Activated naive CD8-positive, alpha-beta T cell (primary cell): ENCODE results near the gene TOLLIP.
A peak's percentile ranks its signal among the peaks of the same experiment; 100 is the strongest.
"Not testable (repeated sequence)": the region's sequence is repeated elsewhere in the genome, so short reads cannot be mapped to it uniquely, and the experiment has no call there.

ENCODE experiments used
- H3K27ac Mint-ChIP-seq: one replicate; pipeline ENCODE4 v1.8.0; 2021; ENCODE audit warnings: mixed read lengths
- H3K27me3 Mint-ChIP-seq: one replicate; pipeline ENCODE4 v1.8.0; 2021; ENCODE audit warnings: mixed read lengths
- H3K36me3 Mint-ChIP-seq: one replicate; pipeline ENCODE4 v1.8.0; 2021; ENCODE audit warnings: mixed read lengths
- H3K4me1 Mint-ChIP-seq: one replicate; pipeline ENCODE4 v1.8.0; 2021; ENCODE audit warnings: low read depth, mixed read lengths
- H3K4me3 Mint-ChIP-seq: one replicate; pipeline ENCODE4 v1.8.0; 2021; ENCODE audit warnings: mild to moderate bottlenecking, mixed read lengths
- H3K9me3 Mint-ChIP-seq: one replicate; pipeline ENCODE4 v1.8.0; 2021; ENCODE audit warnings: low read depth, mixed read lengths

The TOLLIP gene

DNA sequence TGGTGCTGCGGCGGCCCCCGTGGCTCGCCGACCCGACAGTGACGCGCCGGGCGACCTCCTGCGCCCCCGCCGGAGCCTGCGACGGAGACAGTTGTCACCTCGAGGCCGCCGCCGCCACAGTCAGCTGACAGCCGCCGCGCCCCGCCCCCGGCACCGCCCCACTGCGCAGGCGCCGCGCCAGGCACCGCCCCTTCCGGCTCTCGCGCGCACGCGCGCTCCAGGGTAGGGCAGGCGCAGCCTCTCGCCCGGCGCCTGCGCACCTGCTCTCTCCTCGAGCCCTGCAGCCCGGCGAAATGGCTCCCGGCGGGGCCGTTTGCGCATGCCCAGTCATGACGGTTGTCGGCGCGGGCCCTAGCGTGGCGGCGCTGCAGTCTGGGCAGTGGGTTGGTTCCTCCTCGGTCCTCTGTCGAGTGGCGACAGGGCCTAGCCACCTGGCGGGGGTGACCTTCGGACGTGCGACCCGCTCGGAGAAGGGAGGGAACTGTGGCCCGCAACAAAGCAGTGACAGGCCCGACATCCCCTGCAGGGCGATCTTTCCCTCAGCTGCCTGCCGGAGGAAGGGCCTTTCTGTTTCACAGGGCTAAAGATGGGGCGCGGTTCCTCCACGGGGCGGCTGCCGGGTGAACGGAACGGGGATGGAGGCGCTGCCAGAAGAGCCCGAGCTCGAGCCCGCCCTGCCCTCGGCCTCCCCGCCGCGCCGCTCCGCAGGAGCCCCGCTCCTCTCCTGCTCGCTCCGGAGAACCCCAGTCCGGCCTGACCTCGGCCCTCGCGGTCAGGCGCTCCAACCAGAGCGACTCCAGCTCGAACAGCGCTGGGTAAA, at the start of gene TOLLIP:
Gene TOLLIP (minus strand): TSS at position 135 of the 820 bp plus-strand sequence. CDS start 134 bp downstream, at position 1.
- H3K27me3 Mint-ChIP-seq, result no peaks in the 10 kb centered on the region
- peaks cover 43% of the 10 kb centered on the region for H3K4me1 Mint-ChIP-seq

GRCh38 chr11:1358931-1359330, 49.5 kb upstream of the TOLLIP start:
- H3K27me3 Mint-ChIP-seq, H3K4me3 Mint-ChIP-seq, H3K36me3 Mint-ChIP-seq, H3K27ac Mint-ChIP-seq, H3K9me3 Mint-ChIP-seq, H3K4me1 Mint-ChIP-seq: not testable (repeated sequence)

More for the DNA sequence above, at the start of gene TOLLIP:
- H3K27ac Mint-ChIP-seq, result peak within 1 kb of the TSS; percentile 98
- peaks cover 7% of the 10 kb centered on the region for H3K36me3 Mint-ChIP-seq
- H3K9me3 Mint-ChIP-seq, result peaks cover 4% of the 10 kb centered on the region
- peak within 1 kb of the TSS; percentile 92 for H3K4me3 Mint-ChIP-seq

- H3K4me1 Mint-ChIP-seq, result no peaks in the 10 kb centered on the region
- no peak overlapping the region for H3K4me3 Mint-ChIP-seq
- no peaks in the 10 kb centered on the region for H3K36me3 Mint-ChIP-seq
Observed at GRCh38 chr11:1358286-1358685, 48.9 kb upstream of the TOLLIP start.

GRCh38 chr11:1356478-1356960, 47.1 kb upstream of the TOLLIP start:
- no peaks in the 10 kb centered on the region for H3K4me1 Mint-ChIP-seq
- H3K4me3 Mint-ChIP-seq, result no peak overlapping the region
- H3K27ac Mint-ChIP-seq, result no peak overlapping the region
- H3K27me3 Mint-ChIP-seq, result peaks cover 3% of the 10 kb centered on the region
- H3K9me3 Mint-ChIP-seq, result no peaks in the 10 kb centered on the region
- H3K36me3 Mint-ChIP-seq, result no peaks in the 10 kb centered on the region

More at GRCh38 chr11:1358286-1358685, 48.9 kb upstream of the TOLLIP start:
- Mint-ChIP-seq H3K27me3 (peaks cover 3% of the 10 kb centered on the region), H3K9me3 (no peaks in the 10 kb centered on the region), H3K27ac (no peak overlapping the region)

GRCh38 chr11:1356007-1356435, 46.6 kb upstream of the TOLLIP start:
- Mint-ChIP-seq H3K36me3 (no peaks in the 10 kb centered on the region), H3K9me3 (no peaks in the 10 kb centered on the region), H3K27me3 (peaks cover 3% of the 10 kb centered on the region), H3K4me3 (no peak overlapping the region), H3K4me1 (no peaks in the 10 kb centered on the region), H3K27ac (no peak overlapping the region)

DNA sequence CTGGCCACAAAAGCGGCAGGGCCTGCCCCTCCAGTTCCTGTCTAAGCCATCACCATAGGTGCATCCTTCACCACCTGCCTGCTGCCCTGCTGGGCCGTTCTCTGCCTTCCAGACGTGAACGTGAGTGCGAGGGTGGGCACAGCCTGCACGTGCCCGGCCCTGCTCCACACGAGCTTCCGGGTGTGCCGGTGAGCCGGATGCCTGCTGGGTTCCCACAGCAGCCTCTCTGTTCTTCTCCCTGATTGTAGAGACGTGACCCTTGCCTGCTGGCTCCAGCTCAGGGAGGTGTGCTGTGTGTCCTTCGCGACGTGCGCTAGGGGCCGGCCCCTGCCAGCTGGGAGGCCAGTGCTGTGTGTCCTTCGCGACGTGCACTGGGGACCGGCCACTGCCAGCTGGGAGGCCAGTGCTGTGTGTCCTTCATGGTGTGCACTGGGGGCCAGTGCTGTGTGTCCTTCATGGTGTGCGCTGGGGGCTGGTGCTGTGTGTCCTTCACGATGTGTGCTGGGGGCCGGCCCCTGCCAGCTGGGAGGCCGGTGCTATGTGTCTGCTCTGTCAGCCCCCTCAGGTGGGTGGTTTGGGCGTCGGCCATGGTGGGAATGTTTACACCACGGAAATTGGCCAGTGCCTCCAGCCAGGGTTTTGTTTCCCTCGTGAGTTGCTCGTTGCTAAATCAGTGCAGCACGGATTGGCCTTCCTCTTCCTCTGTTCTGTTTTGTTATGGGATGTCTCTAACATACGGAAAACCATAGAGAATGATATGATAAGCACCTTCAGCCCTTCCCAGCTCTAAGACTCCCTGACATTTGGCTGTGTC, 44.9 kb upstream of the TOLLIP start:
- H3K4me3 Mint-ChIP-seq, result no peak overlapping the region
- H3K4me1 Mint-ChIP-seq, result no peaks in the 10 kb centered on the region
- H3K36me3 Mint-ChIP-seq, result no peaks in the 10 kb centered on the region
- H3K27ac Mint-ChIP-seq, result no peak overlapping the region
- no peaks in the 10 kb centered on the region for H3K9me3 Mint-ChIP-seq
- peaks cover 3% of the 10 kb centered on the region for H3K27me3 Mint-ChIP-seq

GRCh38 chr11:1353383-1354124, 44.1 kb upstream of the TOLLIP start:
- peaks cover 3% of the 10 kb centered on the region for H3K27me3 Mint-ChIP-seq
- H3K9me3 Mint-ChIP-seq, result no peaks in the 10 kb centered on the region
- H3K36me3 Mint-ChIP-seq, result no peaks in the 10 kb centered on the region
- no peak overlapping the region for H3K4me3 Mint-ChIP-seq
- H3K4me1 Mint-ChIP-seq, result no peaks in the 10 kb centered on the region
- no peak overlapping the region for H3K27ac Mint-ChIP-seq

DNA sequence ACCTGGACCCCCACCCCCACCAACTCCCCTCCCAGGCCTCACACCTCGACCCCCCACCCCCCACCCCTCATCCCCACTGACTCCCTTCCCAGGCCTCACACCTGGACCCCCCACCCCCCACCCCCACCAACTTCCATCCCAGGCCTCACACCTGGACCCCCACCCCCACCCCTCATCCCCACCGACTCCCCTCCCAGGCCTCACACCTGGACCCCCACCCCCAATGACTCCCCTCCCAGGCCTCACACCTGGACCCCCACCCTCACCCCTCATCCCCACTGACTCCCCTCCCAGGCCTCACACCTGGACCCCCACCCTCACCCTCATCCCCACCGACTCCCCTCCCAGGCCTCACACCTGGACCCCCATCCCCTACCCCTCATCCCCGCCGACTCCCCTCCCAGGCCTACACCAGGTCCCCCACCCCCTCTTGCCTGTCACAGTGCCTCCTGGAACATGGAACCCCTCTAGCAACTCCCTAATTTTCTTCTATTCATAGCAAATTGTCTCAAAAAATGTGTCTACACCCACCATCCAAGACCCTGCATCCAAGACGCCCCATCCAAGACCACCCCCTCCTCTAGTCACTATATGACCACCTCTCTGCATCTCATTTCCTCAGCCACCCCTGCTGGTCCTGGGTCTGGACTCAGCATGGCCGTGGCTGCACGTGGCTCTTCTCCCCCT, 43.4 kb upstream of the TOLLIP start:
- peaks cover 3% of the 10 kb centered on the region for H3K27me3 Mint-ChIP-seq
- no peaks in the 10 kb centered on the region for H3K36me3 Mint-ChIP-seq
- H3K9me3 Mint-ChIP-seq, result no peaks in the 10 kb centered on the region
- H3K27ac Mint-ChIP-seq, result no peak overlapping the region
- H3K4me1 Mint-ChIP-seq, result no peaks in the 10 kb centered on the region
- H3K4me3 Mint-ChIP-seq, result no peak overlapping the region

DNA sequence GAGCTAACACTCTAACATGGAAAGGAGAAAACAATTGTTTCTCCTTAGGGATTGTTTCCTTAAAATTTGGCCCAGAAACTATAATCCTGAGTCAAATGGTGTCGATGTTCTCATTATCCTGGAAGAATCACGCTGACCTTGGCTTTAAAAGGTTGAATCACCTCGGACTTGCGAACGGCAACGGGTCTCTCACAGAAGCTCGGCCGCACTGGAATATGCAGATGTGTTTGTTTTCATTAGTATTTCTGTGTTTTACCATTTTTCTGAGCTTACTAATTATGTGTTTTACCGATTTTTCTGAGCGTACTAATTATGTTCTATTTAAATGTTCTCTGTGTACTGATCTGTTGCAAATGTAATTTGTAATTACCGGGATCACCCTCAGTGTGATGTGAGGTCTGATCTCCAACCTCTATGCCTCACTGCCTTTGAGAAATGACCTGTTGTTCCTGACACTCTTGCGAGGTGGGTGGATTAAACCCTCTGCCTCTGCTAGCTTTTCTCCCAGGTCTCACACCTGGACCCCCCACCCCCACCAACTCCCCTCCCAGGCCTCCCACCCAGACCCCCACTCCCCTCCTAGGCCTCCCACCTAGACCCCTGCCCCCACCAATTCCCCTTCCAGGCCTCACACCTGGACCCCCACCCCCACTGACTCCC, 42.0 kb upstream of the TOLLIP start:
- Mint-ChIP-seq H3K27ac (no peak overlapping the region), H3K9me3 (no peaks in the 10 kb centered on the region), H3K4me3 (no peak overlapping the region), H3K27me3 (peaks cover 3% of the 10 kb centered on the region), H3K36me3 (no peaks in the 10 kb centered on the region), H3K4me1 (no peaks in the 10 kb centered on the region)

DNA sequence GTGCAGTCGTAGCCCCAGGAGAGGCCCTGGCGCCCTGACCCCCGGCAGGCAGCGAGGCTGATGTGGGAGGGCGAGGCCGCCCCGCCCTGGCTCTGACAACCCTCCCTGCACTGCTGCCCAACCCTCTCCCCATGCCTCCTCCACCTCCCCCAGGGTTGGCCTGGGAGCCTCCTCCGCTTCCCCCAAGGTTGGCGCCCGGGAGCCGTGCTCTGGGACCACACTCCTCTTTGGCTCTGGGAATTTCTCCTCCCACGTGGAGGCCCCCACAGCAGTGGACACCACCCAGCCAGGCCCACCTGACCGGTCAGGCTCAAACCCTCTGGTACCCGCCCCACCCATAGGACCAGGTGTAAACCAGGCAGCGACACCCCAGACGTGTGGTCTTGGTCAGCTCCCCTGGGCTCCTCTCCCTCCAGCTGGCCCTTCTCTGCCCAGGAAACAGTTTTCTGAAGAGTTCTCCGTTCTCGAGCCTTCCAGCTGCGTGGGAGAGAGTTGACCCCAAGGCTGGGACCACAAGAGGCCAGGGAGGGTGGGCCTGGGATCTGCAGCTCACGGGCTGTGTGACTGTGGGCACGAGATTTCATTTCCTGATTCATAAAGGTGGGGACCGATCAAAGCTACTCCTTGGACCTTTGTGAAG, 40.8 kb upstream of the TOLLIP start:
- no peak overlapping the region for H3K4me3 Mint-ChIP-seq
- H3K27ac Mint-ChIP-seq, result no peak overlapping the region
- H3K36me3 Mint-ChIP-seq, result no peaks in the 10 kb centered on the region
- no peaks in the 10 kb centered on the region for H3K4me1 Mint-ChIP-seq
- no peaks in the 10 kb centered on the region for H3K9me3 Mint-ChIP-seq
- no peaks in the 10 kb centered on the region for H3K27me3 Mint-ChIP-seq

- H3K4me1 Mint-ChIP-seq, result no peaks in the 10 kb centered on the region
Observed at GRCh38 chr11:1349327-1350041, 40.1 kb upstream of the TOLLIP start.

GRCh38 chr11:1348796-1349326, 39.4 kb upstream of the TOLLIP start:
- peaks cover under 1% of the 10 kb centered on the region for H3K4me1 Mint-ChIP-seq
- H3K27me3 Mint-ChIP-seq, result no peaks in the 10 kb centered on the region
- H3K4me3 Mint-ChIP-seq, result no peak overlapping the region
- no peaks in the 10 kb centered on the region for H3K36me3 Mint-ChIP-seq
- H3K9me3 Mint-ChIP-seq, result no peaks in the 10 kb centered on the region
- H3K27ac Mint-ChIP-seq, result no peak overlapping the region

More at GRCh38 chr11:1349327-1350041, 40.1 kb upstream of the TOLLIP start:
- H3K9me3 Mint-ChIP-seq, result no peaks in the 10 kb centered on the region
- H3K36me3 Mint-ChIP-seq, result no peaks in the 10 kb centered on the region
- no peaks in the 10 kb centered on the region for H3K27me3 Mint-ChIP-seq
- no peak overlapping the region for H3K4me3 Mint-ChIP-seq
- no peak overlapping the region for H3K27ac Mint-ChIP-seq
